ENCODE measurements around the gene MYCBP. TPM values are rescaled to one million over a fixed set of nuclear protein-coding genes. Genes with fewer than 3 reads are reported as not detected.
"Not testable (repeated sequence)": the region's sequence is repeated elsewhere in the genome, so short reads cannot be mapped to it uniquely, and the experiment has no call there.

The MYCBP gene, protein sequence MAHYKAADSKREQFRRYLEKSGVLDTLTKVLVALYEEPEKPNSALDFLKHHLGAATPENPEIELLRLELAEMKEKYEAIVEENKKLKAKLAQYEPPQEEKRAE
- polyA plus RNA-seq (ENCODE audit: low read depth in 6 of 6) = 10 to 100 TPM; 30.9 to 49.5 (median 35.7) TPM

DNA sequence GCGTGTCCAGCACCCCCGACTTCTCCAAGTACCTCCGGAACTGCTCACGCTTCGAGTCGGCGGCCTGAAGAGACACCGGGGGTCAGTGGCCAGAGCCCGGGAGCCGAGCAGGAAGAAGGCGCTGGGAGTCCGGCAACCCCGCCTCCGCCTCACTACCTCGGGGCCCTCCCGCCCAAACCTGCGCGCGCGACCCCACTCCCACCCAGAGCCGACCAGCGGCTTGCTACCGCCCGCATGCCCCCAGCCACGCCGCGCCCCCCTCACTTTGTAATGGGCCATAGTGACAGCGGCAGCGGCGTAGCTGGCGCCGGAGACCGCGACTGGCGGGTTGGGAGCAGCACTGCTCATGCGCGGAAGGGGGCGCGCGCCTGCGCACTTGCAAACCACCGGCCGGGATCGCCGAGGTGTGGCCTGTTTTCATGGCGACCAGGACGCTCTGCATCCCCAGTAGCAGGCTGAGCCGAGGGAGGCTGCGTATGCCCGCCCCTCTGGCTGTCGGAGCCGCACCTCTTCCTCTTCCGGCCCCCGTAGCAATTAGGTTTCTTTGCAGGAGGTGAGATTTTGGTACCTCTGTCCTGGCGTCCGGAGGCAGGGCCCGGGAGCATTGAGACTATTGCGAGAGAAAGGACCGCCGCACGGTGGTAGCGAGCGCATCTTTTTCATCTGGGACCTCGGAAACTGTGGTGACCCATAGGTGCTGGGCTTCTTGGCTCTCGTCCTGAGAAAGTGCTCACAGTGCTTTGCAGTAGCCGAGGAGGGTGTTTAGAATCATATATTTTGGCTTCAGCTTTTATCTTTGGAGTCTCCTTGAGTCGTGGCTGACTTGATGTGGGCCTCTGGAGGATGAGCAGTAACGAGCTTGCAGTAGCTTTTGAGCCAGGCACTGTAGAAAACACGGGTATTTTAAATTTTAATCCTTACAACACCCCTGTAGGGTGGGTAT lies at the start of gene MYCBP:
TSS of gene MYCBP (minus strand) at position 322 of the 943 bp plus-strand sequence. CDS start at position 279, 43 bp downstream.
- Mint-ChIP-seq H3K27me3 (no peaks in the 10 kb centered on the region), H3K4me3 (peak within 1 kb of the TSS; percentile 82 to 96 (median 92)), H3K4me1 (peaks cover 8 to 29% (median 20%) of the 10 kb centered on the region in 3 donors)

DNA sequence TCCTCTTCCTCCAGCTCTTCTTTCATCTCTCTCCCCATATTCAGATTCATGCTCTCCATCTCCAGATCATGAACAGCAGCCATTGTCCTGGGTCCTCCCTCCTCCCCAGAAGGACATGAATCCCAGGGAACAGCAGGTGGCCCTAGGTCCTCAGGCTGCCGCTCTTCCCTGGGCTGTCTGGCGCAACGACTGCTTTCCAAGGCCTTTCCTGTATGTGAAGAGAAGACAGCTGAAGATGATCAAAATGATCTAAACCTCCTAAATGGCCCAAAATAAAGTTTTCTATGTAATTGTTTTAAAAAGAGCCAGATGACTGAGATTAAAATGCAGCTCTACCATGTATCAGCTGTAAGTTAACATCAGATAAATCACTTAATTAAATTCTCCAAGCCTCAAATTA lies 46.0 kb upstream of the MYCBP start:
- Mint-ChIP-seq H3K36me3 (no peaks in the 10 kb centered on the region), H3K27me3 (peaks cover 0 to 4% (median 0%) of the 10 kb centered on the region in 3 donors), H3K27ac (no peak overlapping the region), H3K4me3 (no peak overlapping the region), H3K4me1 (no peaks in the 10 kb centered on the region), H3K9me3 (no peaks in the 10 kb centered on the region)
- DNase-seq = no peak
- ATAC-seq (ENCODE audit: low read depth in 2 of 2) = no peak

More for the DNA sequence above, at the start of gene MYCBP:
- ATAC-seq (ENCODE audit: low read depth in 2 of 2) = peak; percentile 99
- Mint-ChIP-seq H3K27ac (peak within 1 kb of the TSS; percentile 72 to 94 (median 82)), H3K36me3 (no peaks in the 10 kb centered on the region), H3K9me3 (no peaks in the 10 kb centered on the region)
- DNase-seq = peak; percentile 99

DNA sequence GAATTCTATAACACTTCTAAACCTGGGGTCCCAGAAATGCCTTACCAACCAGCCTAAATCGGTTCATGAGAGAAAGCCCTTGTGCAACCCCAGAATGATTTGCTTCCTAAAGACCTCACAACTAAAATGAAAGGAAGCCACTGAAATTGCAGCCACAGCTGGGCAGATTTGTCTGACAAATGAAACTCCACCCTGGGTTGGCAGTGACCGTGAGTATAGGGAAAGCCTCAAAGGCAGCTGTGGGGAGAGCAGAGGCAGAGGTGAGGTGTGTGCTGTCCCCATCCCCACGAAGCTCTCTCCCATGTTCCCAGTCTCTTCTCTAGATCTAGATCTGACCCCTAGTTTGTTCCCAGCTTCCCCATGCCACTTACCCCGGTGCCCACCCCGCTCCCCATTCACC lies 45.4 kb upstream of the MYCBP start:
- no peaks in the 10 kb centered on the region for H3K9me3 Mint-ChIP-seq
- DNase-seq = no peak
- H3K27ac Mint-ChIP-seq = peak overlapping the region in 1 of 6 donors; percentile 40
- no peaks in the 10 kb centered on the region for H3K36me3 Mint-ChIP-seq
- no peak for ATAC-seq (ENCODE audit: low read depth in 2 of 2)
- H3K27me3 Mint-ChIP-seq = peaks cover 0 to 4% (median 0%) of the 10 kb centered on the region in 3 donors
- no peaks in the 10 kb centered on the region for H3K4me1 Mint-ChIP-seq
- H3K4me3 Mint-ChIP-seq = no peak overlapping the region

DNA sequence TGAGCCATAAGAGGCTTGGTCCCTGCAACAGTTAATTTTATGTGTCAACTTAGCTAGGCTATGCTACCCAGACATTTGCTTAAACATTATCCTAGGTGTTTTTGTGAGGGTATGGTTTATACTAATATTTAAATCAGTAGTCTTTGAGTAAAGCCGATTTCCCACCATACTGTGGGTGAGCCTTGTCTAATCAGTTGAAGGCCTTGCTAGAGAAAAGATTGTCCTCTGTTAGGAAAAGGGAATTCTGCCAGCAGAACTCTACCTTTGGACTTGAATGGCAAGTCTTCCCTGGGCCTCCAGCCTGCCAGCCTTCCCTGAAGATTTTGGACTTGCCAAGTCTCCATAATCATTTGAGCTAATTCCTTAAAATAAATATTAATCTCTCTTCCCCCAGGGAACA lies 44.6 kb upstream of the MYCBP start:
- no peaks in the 10 kb centered on the region for H3K36me3 Mint-ChIP-seq
- H3K4me3 Mint-ChIP-seq = no peak overlapping the region
- DNase-seq (no peak), ATAC-seq (ENCODE audit: low read depth in 2 of 2) (no peak)
- H3K4me1 Mint-ChIP-seq = no peaks in the 10 kb centered on the region
- peaks cover 0 to 4% (median 0%) of the 10 kb centered on the region in 3 donors for H3K27me3 Mint-ChIP-seq
- H3K27ac Mint-ChIP-seq = no peak overlapping the region
- H3K9me3 Mint-ChIP-seq = no peaks in the 10 kb centered on the region

DNA sequence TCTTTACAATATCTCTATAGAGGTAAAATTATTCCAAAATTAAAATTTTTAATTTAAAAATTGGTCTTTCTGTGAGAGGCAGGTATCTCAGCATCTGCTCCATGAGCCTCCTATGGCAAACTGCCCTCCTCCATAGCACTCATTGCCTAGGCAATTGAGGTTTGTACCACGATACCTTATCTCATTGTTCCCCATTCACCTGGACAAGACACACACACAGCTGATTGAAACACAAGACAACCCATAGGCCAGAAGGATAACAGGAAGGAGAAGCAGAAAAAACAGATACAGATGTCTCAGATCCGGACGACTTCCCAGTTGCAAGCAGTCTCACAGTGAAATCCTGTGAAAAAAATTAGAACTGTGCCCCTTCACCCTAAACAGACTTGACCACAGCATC lies 44.2 kb upstream of the MYCBP start:
- Mint-ChIP-seq H3K27ac (no peak overlapping the region), H3K4me1 (no peaks in the 10 kb centered on the region), H3K9me3 (no peaks in the 10 kb centered on the region), H3K4me3 (no peak overlapping the region), H3K27me3 (peaks cover 0 to 4% (median 0%) of the 10 kb centered on the region in 3 donors), H3K36me3 (no peaks in the 10 kb centered on the region)
- DNase-seq (no peak), ATAC-seq (ENCODE audit: low read depth in 2 of 2) (no peak)

DNA sequence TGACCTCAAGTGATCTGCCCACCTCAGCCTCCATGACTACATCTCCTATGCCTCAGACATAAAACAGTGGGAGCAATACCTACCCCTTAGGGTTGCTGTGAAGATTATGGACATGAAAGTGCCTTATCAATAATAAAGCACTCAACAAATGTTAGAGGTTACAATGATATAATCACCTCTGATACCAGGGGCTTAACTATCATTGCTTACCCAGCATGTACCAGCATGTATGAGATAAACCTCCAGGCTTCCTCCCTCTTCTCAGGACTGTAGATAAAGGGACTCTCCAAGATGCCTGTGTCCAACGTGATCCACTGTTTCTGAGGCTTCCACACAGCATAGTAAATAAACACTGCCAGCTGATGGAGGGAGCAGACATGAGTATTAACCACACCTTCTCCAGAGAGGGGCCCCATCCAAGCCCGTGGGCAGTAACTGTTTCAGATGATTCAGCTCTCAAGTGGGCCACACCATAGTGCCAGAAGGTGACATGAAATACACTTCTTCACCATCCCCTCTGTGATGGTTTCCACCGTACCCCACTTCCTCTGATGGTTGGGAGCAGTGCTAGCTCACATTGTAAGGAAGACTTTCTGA lies 42.3 kb upstream of the MYCBP start:
- ATAC-seq (ENCODE audit: low read depth in 2 of 2) = no peak
- H3K4me3 Mint-ChIP-seq = no peak overlapping the region
- no peaks in the 10 kb centered on the region for H3K27me3 Mint-ChIP-seq
- no peaks in the 10 kb centered on the region for H3K4me1 Mint-ChIP-seq
- DNase-seq = no peak
- no peaks in the 10 kb centered on the region for H3K36me3 Mint-ChIP-seq
- H3K27ac Mint-ChIP-seq = no peak overlapping the region
- H3K9me3 Mint-ChIP-seq = no peaks in the 10 kb centered on the region

- not testable (repeated sequence) for H3K9me3 Mint-ChIP-seq; H3K36me3 Mint-ChIP-seq; DNase-seq; H3K27ac Mint-ChIP-seq; H3K4me3 Mint-ChIP-seq; H3K4me1 Mint-ChIP-seq; ATAC-seq (ENCODE audit: low read depth in 2 of 2); H3K27me3 Mint-ChIP-seq
These were observed 41.8 kb upstream of the MYCBP start for GRCh38 chr1:38914908-38915307.

- Mint-ChIP-seq H3K4me1 (no peaks in the 10 kb centered on the region), H3K36me3 (no peaks in the 10 kb centered on the region), H3K9me3 (peaks cover 0 to 13% (median 5%) of the 10 kb centered on the region in 7 donors), H3K4me3 (no peak overlapping the region), H3K27me3 (no peaks in the 10 kb centered on the region), H3K27ac (no peak overlapping the region)
- DNase-seq (no peak), ATAC-seq (ENCODE audit: low read depth in 2 of 2) (no peak)
These were observed 35.7 kb upstream of the MYCBP start for GRCh38 chr1:38908821-38909220.

DNA sequence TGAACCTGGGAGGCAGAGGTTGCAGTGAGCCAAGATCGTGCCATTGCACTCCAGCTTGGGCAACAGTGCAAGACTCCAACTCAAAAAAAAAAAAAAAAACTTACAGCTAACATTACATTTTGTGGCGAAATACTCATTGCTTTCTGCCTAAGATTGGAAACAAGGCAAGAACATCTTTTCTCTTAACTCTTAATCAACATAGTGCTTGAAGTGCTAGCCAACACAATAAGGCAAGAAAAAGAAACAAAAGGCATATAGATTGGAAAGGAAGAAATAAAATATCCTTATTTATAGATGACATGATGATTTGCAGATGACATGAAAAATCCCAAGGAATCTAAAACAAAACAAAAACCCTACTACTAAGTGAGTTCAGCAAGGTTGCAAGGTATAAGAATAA lies 32.8 kb upstream of the MYCBP start:
- no peak overlapping the region for H3K27ac Mint-ChIP-seq
- peaks cover 0 to 17% (median 5%) of the 10 kb centered on the region in 7 donors for H3K9me3 Mint-ChIP-seq
- no peaks in the 10 kb centered on the region for H3K36me3 Mint-ChIP-seq
- no peak for ATAC-seq (ENCODE audit: low read depth in 2 of 2)
- no peaks in the 10 kb centered on the region for H3K4me1 Mint-ChIP-seq
- no peak for DNase-seq
- no peaks in the 10 kb centered on the region for H3K27me3 Mint-ChIP-seq
- H3K4me3 Mint-ChIP-seq = no peak overlapping the region

GRCh38 chr1:38899560-38899959 lies 26.4 kb upstream of the MYCBP start:
- H3K4me1 Mint-ChIP-seq = no peaks in the 10 kb centered on the region
- peaks cover 0 to 4% (median 0%) of the 10 kb centered on the region in 7 donors for H3K9me3 Mint-ChIP-seq
- DNase-seq = no peak
- H3K4me3 Mint-ChIP-seq = no peak overlapping the region
- H3K36me3 Mint-ChIP-seq = no peaks in the 10 kb centered on the region
- no peak for ATAC-seq (ENCODE audit: low read depth in 2 of 2)
- H3K27ac Mint-ChIP-seq = no peak overlapping the region
- H3K27me3 Mint-ChIP-seq = no peaks in the 10 kb centered on the region

DNA sequence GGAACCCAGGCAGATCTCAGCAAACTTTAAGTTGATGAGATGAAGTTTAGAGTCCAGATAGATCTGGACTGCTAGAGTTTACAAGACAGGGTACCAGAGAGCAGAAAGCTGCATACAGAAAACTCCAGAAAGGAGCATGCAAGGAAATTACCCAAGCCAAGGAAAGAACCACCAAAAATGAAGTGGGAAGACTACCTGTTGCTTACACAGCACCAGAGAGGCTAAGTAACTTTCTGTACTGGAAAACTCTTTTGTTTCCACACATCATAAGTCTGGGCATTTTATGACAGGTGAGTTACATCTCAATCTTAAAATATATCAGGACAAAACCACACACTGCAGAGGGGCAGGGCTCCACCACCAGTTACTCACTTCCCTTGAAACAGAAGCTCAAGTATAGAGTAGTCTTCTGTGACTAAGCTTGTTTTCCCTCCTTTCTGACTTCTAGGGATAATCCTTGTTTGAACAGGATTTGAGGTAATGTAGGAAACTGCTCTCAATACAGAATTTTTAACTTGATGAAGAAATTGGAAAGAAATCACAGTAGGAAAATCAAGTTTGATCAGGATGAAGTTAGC lies 25.6 kb upstream of the MYCBP start:
- peak overlapping the region in 1 of 6 donors; percentile 32 for H3K27ac Mint-ChIP-seq

GRCh38 chr1:38896169-38896568 lies 23.0 kb upstream of the MYCBP start:
- no peaks in the 10 kb centered on the region for H3K9me3 Mint-ChIP-seq
- H3K4me1 Mint-ChIP-seq = peaks cover 0 to 2% (median 0%) of the 10 kb centered on the region in 3 donors
- H3K4me3 Mint-ChIP-seq = no peak overlapping the region
- DNase-seq (no peak), ATAC-seq (ENCODE audit: low read depth in 2 of 2) (no peak)
- H3K36me3 Mint-ChIP-seq = no peaks in the 10 kb centered on the region
- no peak overlapping the region for H3K27ac Mint-ChIP-seq
- H3K27me3 Mint-ChIP-seq = no peaks in the 10 kb centered on the region

More for the DNA sequence above, 25.6 kb upstream of the MYCBP start:
- H3K9me3 Mint-ChIP-seq = peaks cover 0 to 3% (median 0%) of the 10 kb centered on the region in 7 donors
- no peaks in the 10 kb centered on the region for H3K36me3 Mint-ChIP-seq
- H3K27me3 Mint-ChIP-seq = no peaks in the 10 kb centered on the region
- no peak for ATAC-seq (ENCODE audit: low read depth in 2 of 2)
- H3K4me3 Mint-ChIP-seq = no peak overlapping the region
- no peaks in the 10 kb centered on the region for H3K4me1 Mint-ChIP-seq
- DNase-seq = no peak

GRCh38 chr1:38892976-38893375 lies 19.8 kb upstream of the MYCBP start:
- DNase-seq = no peak
- peaks cover 0 to 3% (median 2%) of the 10 kb centered on the region in 3 donors for H3K4me1 Mint-ChIP-seq
- no peak for ATAC-seq (ENCODE audit: low read depth in 2 of 2)
- H3K27ac Mint-ChIP-seq = no peak overlapping the region
- H3K9me3 Mint-ChIP-seq = no peaks in the 10 kb centered on the region
- no peaks in the 10 kb centered on the region for H3K36me3 Mint-ChIP-seq
- no peak overlapping the region for H3K4me3 Mint-ChIP-seq
- no peaks in the 10 kb centered on the region for H3K27me3 Mint-ChIP-seq
